T-helper 1 cell treated with Interleukin-12 subunit alpha and Interleukin-12 subunit beta and Interleukin-4 antibody, amounts not matched to agents 30 μg/mL and 1 μg/mL, for 36 hours (primary cell): Measurements from ENCODE around the gene HTRA1.

Experiments used
- H3K27ac Mint-ChIP-seq: one replicate; pipeline ENCODE4 v1.8.0; 2021; ENCODE audit warnings: mild to moderate bottlenecking, mixed read lengths
- H3K27me3 Mint-ChIP-seq: one replicate; pipeline ENCODE4 v1.8.0; 2021; ENCODE audit warnings: low read depth, mixed read lengths
- H3K36me3 Mint-ChIP-seq: one replicate; pipeline ENCODE4 v1.8.0; 2021; ENCODE audit warnings: low read depth, mixed read lengths
- H3K4me1 Mint-ChIP-seq: one replicate; pipeline ENCODE4 v1.8.0; 2021; ENCODE audit warnings: low read depth, mixed read lengths
- H3K4me3 Mint-ChIP-seq: one replicate; pipeline ENCODE4 v1.8.0; 2021; ENCODE audit warnings: mild to moderate bottlenecking, moderate library complexity, mixed read lengths
- H3K9me3 Mint-ChIP-seq: one replicate; pipeline ENCODE4 v1.8.0; 2021; ENCODE audit warnings: mixed read lengths

HTRA1 gene

DNA sequence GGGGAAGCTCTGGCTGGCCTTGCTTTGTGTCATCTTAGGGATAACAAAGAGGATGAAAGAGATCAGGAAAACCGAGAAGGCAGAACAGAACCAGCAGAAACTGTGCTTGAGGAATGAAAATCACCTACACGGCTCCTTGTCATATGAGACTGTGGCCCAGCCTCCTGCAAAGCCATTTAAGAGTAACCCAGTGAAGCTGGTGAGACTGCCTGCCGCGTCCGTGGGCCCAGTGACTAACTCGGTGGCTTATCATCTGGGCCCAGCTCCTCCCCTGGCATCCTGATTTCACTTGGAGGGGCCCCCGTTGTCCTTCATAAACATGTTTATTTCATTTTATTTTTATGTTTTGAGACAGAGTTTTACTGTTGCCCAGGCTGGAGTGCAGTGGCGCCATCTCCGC lies 30.7 kb downstream of the HTRA1 start:
- Mint-ChIP-seq H3K27ac (no peak overlapping the region), H3K36me3 (no peaks in the 10 kb centered on the region), H3K27me3 (peaks cover 5% of the 10 kb centered on the region), H3K4me3 (no peak overlapping the region), H3K4me1 (peaks cover 10% of the 10 kb centered on the region), H3K9me3 (no peaks in the 10 kb centered on the region)

DNA sequence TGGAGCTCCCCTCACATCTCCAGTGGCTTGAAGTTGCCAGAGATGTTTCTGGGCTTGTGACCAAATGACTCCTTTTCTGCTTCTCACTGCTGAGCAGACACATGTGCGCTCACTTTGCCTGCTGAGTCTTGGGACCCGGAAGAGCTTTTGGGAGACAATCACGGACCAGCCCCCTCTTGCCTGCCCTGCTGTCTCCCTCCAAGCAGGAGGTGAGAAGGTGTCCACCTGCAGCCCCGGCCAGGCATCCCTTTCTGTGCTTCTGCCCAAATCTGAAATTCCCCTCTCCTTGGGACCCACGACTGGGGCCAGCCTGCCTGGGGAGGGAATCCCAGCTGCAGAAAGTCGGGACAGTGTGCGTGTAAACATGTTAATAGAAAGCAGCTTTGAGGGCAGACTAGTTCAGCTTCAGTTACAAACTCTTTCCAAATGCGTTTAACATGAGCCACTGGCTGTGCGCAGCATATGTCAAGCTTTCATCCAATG lies 31.7 kb downstream of the HTRA1 start:
- Mint-ChIP-seq H3K27me3 (peaks cover 5% of the 10 kb centered on the region), H3K27ac (no peak overlapping the region)

DNA sequence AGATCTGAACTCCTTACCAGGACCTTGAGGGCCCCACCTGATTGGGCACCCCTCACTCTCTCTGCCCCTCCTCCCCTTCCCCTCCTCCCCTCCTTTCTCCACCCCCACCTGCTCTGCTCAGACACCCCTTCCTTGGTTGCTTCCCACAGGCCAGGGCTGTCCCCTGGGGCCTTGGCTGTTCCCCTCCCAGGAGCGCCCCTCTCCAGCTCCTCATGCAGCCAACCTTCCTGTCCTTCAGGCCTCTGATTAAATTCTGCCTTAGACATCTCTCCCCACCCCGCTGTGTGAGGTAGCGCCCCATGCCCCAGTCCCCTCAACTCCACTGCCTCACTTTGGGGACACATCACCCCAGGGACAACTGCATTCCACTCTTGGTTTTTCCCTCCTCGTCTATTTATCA lies 32.4 kb downstream of the HTRA1 start:
- Mint-ChIP-seq H3K4me1 (peaks cover 10% of the 10 kb centered on the region), H3K4me3 (no peak overlapping the region), H3K36me3 (no peaks in the 10 kb centered on the region), H3K9me3 (no peaks in the 10 kb centered on the region), H3K27me3 (peaks cover 8% of the 10 kb centered on the region), H3K27ac (no peak overlapping the region)

More for the DNA sequence above, 31.7 kb downstream of the HTRA1 start:
- Mint-ChIP-seq H3K9me3 (no peaks in the 10 kb centered on the region), H3K4me3 (no peak overlapping the region), H3K36me3 (no peaks in the 10 kb centered on the region), H3K4me1 (peaks cover 10% of the 10 kb centered on the region)

DNA sequence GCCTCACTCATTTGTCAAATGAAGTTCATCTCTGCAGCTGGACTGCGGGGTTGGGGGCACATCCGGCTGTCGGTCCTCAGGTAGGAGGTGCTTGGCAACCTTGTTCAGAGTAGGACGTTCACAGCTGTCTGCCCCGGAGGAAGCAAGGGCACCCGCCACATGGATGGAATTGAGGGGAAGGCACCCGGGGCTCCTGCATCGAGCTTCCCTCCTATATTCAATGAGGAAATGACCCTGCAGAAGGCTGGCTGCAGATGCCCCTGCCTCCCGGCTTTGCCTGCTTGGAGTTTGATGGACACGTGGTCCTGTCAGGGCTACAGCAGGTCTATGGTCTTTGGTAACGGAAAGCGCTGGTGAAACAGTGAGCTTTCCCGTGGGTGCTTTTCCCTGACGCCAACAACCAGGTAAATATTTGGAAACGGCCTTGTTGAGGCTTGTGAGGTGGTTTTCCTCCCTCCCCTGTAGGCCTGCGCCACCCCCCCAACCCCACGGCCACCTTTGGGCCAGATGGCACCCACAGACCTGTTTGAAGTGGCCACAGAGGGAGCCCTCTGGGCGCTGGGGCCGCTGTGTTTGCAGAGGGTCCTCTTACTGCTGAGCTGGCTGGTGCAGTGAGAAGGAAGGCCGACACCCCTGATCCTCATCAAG lies 32.9 kb downstream of the HTRA1 start:
- Mint-ChIP-seq H3K36me3 (no peaks in the 10 kb centered on the region), H3K27ac (no peak overlapping the region), H3K27me3 (peaks cover 8% of the 10 kb centered on the region), H3K9me3 (no peaks in the 10 kb centered on the region), H3K4me1 (peaks cover 10% of the 10 kb centered on the region), H3K4me3 (no peak overlapping the region)

DNA sequence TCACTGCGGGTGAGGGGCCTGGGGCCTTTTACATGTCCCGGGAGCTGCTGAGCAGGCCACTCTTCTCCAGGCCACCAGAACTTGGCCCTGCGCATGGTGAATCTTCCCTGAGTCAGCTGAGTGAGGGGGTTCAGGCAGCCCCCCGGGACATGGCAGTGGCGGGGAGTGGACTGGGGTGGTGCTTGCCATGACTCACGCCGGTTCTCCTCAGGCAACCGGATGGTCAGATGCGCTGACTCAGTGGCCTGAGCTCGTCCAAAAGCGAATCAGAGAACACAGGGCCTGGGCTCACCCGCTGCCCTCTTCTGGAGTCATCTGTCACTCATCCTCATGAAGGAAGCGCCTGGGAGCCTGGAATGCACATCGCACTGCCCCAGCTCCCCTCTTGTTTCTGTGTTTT lies 33.5 kb downstream of the HTRA1 start:
- Mint-ChIP-seq H3K4me1 (peaks cover 10% of the 10 kb centered on the region), H3K9me3 (no peaks in the 10 kb centered on the region), H3K4me3 (no peak overlapping the region), H3K27ac (no peak overlapping the region), H3K27me3 (peaks cover 8% of the 10 kb centered on the region), H3K36me3 (no peaks in the 10 kb centered on the region)

DNA sequence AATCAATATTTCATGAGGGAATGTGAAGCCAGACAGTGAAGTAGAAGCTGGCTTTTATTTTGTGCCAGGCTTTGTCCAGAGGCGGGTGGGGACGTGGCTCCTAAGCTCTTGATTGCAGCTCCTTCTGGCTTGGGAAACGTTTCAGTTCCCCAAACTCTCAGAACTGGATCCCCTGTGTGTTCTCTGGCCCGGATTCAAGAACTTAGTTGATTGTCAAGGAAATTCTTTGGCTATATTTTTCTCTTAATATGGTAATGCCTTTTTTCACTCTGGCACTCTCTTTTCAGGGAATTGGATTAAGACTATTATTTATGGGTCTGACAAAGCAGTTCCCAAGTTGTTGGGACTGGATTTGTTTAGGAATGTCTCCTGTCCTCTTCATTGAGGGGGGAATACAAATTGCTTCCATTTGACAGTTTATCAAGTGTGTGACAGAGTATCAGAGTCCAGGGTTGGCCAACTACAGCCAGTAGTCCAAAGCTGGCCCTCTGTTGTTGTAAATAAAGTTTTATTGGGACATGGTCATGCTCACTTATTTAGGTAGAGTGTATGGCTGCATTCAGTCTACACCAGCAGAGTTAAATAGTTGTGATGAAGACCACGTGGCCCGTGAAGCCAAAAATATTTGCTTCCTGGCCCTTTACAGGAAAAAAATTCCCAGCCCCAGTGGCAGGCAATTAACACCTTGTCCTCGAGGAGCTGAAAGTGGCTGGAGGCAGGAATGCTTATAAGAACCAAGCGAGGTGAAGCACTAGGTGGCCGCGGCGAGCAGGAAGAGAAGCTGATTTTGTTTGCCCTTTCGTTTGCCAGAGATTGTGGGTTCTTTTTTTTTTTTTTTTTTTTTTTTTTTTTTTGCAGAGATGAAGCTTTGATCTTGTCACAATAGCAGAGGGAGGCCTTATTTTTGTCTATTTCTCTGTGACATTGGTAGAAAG lies 34.3 kb downstream of the HTRA1 start:
- H3K36me3 Mint-ChIP-seq: no peaks in the 10 kb centered on the region
- peaks cover 9% of the 10 kb centered on the region for H3K4me1 Mint-ChIP-seq
- no peak overlapping the region for H3K4me3 Mint-ChIP-seq
- peaks cover 8% of the 10 kb centered on the region for H3K27me3 Mint-ChIP-seq
- no peaks in the 10 kb centered on the region for H3K9me3 Mint-ChIP-seq
- no peak overlapping the region for H3K27ac Mint-ChIP-seq

DNA sequence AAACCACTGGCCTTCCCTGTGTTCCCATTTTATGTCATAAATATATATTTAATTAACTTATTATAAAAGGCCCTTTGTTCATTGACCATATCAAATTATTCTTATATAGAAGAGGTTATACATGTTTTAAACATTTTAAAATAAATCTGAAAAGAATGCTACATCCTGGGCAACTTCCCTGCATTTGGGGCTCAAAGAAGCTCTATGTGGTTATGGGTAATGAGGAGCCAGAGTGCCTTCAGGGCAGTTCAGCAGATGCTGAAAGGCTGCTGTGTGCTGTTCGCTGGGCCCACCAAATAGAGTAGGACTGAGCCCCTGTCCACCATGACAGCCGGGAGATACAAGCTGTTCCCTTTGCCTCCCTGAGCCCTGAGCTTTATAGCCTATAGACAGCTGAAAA lies 35.9 kb downstream of the HTRA1 start:
- Mint-ChIP-seq H3K27ac (no peak overlapping the region), H3K4me3 (no peak overlapping the region), H3K36me3 (no peaks in the 10 kb centered on the region), H3K27me3 (peaks cover 8% of the 10 kb centered on the region), H3K4me1 (no peaks in the 10 kb centered on the region), H3K9me3 (no peaks in the 10 kb centered on the region)

DNA sequence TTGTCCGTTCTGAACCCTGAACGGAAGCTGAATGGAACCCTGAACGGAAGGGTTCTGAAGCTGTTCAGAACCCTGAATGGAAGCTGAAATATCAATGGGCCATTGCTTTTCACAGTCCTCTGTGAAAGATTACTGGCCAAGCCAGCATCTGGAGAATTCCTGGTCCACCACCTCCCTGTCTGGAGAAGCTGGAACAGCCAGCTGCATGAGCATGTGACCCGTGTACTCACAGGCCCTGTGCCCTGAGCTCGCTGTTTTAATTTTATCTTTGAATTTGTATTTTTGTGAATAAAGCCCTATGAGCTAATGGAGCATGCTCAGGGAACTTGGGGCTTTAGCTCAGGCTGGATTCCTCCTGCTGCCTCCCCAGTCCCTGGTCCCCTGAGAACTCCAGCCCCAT lies 37.2 kb downstream of the HTRA1 start:
- peaks cover 8% of the 10 kb centered on the region for H3K27me3 Mint-ChIP-seq
- no peaks in the 10 kb centered on the region for H3K36me3 Mint-ChIP-seq
- no peak overlapping the region for H3K27ac Mint-ChIP-seq
- H3K4me3 Mint-ChIP-seq: no peak overlapping the region
- no peaks in the 10 kb centered on the region for H3K9me3 Mint-ChIP-seq
- no peaks in the 10 kb centered on the region for H3K4me1 Mint-ChIP-seq

DNA sequence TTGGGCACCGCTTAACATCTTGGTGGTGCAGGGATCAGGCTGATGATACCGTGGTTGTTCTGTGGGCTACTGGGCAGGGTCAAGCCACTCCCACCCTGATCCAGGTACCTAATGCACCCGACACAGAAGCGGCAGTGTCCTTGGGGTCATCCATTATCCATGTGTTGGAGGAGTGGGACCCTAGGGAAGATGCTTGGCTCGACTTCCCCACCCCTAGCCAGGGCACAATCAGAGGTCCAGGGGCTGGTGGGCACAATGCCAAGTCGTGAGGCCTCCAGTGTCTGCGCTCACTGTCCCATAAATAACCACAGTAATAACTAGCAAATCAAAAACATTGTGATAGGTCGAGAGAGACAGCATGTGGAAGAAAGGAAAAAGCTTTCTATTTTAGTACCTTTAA lies 37.7 kb downstream of the HTRA1 start:
- Mint-ChIP-seq H3K27ac (no peak overlapping the region), H3K4me3 (no peak overlapping the region), H3K4me1 (no peaks in the 10 kb centered on the region), H3K9me3 (no peaks in the 10 kb centered on the region), H3K36me3 (no peaks in the 10 kb centered on the region), H3K27me3 (peaks cover 5% of the 10 kb centered on the region)

DNA sequence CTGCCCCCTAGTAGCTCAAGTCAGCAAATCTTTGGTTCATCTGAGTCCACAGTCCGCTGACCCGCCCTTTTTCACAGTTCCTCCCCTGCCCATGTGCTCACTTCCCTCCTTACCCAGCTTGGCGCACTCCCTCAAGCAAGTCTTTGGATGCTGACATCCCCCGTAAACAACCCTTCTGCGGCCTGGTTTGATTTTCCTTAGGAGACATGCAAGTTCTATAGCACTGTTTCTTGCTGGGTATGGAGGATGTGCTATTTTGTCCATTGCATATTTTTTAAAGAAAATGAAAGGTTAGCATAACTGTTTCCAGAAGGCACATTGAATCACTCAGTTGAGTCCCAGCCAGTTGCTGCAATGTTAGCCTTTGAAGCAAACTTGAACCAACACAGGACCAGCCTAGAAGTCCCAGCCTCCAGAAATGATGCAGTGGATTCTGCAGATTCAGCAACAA lies 38.2 kb downstream of the HTRA1 start:
- Mint-ChIP-seq H3K4me1 (no peaks in the 10 kb centered on the region), H3K9me3 (no peaks in the 10 kb centered on the region), H3K36me3 (no peaks in the 10 kb centered on the region), H3K27me3 (peaks cover 4% of the 10 kb centered on the region), H3K27ac (no peak overlapping the region), H3K4me3 (no peak overlapping the region)

DNA sequence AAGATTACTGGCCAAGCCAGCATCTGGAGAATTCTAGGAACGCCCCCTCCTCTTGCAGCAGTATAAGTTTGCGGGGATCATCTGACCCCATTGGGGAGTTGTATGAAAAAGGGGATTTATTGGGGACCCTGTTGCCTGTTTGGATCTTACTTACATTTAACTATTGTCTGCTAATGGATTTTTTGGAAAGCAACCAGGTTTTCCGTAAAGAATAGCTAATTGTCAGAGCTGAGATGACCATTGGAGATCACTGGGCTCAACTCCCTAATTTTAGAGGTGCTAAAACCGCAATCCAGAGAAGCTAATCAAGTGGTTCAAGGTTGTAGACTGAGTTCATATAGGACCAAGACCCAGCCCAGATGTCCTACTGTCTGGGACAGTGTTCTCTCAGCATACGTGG lies 38.8 kb downstream of the HTRA1 start:
- Mint-ChIP-seq H3K4me1 (no peaks in the 10 kb centered on the region), H3K27me3 (peaks cover 4% of the 10 kb centered on the region), H3K36me3 (no peaks in the 10 kb centered on the region), H3K4me3 (no peak overlapping the region), H3K27ac (no peak overlapping the region), H3K9me3 (no peaks in the 10 kb centered on the region)

DNA sequence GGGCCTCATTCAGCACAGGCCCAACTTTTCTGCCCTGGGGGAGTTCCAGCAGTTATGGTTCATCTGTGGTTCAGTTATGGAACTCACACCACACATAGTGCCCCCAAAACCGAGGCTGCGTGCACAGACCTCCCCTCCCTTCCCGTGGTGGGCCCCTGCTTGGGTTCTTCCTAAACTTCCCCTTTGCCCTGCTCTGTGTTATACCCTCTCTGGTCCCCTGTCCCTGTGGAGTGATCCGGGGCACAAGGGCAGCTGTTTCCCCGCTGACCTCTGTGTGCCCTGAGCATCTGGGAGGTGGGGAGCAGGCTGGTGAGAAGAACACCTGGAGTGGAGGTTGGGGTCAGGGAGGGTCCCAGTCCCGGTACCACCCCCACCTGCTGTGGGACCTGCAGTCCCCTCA lies 39.4 kb downstream of the HTRA1 start:
- Mint-ChIP-seq H3K27me3 (peaks cover 4% of the 10 kb centered on the region), H3K36me3 (no peaks in the 10 kb centered on the region), H3K27ac (no peak overlapping the region), H3K4me3 (no peak overlapping the region), H3K4me1 (no peaks in the 10 kb centered on the region), H3K9me3 (no peaks in the 10 kb centered on the region)

DNA sequence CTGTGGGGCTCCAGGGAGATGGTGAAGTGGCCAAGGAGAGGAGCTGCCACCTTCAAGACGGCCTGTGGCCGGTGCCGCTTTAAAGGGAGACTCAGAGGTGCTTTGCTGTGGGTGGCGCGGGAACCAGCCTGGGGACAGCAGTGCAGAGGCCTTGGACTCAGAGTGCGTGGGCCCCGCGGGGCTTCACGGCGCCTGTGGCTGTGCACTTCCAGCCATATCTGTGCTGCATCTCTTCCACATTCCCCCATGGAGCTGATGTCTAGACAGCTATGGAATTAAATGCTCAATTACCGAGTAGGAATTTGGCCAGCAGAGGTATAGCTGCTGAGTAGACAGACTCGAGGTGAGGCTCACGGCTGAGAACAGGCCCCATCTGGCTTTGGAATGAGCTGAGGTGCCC lies 41.7 kb downstream of the HTRA1 start:
- Mint-ChIP-seq H3K27me3 (peaks cover 4% of the 10 kb centered on the region), H3K4me3 (no peak overlapping the region)

DNA sequence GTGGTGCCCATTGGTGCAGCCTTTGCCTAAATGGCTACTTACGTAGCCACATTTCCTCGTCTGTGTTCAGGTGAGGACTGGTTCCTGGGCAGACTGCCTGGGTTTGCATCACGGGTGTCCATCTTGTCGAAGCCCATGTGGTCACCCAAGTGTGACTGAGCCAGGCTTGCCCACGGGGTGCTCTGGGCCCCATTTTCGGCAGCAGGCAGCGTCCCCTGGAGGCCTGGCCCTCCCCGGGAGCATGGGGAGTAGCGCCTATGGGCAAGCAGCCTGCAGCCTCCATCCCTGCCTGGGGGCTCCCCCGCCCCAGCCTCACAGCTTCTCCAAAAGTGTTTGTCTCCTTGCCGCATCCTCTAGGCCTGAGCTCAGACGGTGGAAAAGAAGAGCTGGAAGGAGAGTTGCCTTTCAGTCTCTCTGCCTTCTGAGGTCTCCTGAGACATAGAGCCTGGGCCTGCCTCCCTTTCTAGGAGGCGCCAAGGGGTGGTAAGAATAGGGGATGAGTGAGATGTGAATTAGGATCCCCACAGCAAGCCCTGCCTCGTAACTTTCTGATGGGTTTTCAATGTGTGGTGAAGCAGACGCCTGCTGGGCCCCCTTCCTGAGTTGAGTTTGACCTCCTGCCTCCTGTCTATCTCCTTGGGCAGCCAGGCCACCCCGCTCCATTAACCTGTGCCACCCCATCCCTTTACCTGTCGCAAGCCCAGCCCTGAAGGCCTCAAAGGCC lies 42.7 kb downstream of the HTRA1 start:
- no peaks in the 10 kb centered on the region for H3K9me3 Mint-ChIP-seq

More for the DNA sequence above, 41.7 kb downstream of the HTRA1 start:
- H3K9me3 Mint-ChIP-seq: no peaks in the 10 kb centered on the region
- H3K27ac Mint-ChIP-seq: no peak overlapping the region
- H3K4me1 Mint-ChIP-seq: no peaks in the 10 kb centered on the region
- H3K36me3 Mint-ChIP-seq: no peaks in the 10 kb centered on the region

More for the DNA sequence above, 42.7 kb downstream of the HTRA1 start:
- no peak overlapping the region for H3K4me3 Mint-ChIP-seq
- no peaks in the 10 kb centered on the region for H3K27me3 Mint-ChIP-seq
- H3K36me3 Mint-ChIP-seq: no peaks in the 10 kb centered on the region
- no peak overlapping the region for H3K27ac Mint-ChIP-seq
- H3K4me1 Mint-ChIP-seq: no peaks in the 10 kb centered on the region
